Measurements from ENCODE around the gene MAPK10.

GRCh38 chr4:86151196-86151595, 208.7 kb downstream of the MAPK10 start:
- TF ChIP-seq TAF1 (IDR thresholded peaks at IDR 0.05; ENCODE audit: borderline replicate concordance, insufficient read depth, low read length): no peak
- no peak for TF ChIP-seq POLR2AphosphoS5 (IDR thresholded peaks at IDR 0.05; ENCODE audit: low read depth, low read length)

All from PFSK-1 (cell line).